HG02973 (cell line): ENCODE measurements around the gene DCAF5.
"Not testable (repeated sequence)": the region's sequence is repeated elsewhere in the genome, so short reads cannot be mapped to it uniquely, and the experiment has no call there.

Source experiments
- ATAC-seq: cut with Tn5 transposase; IDR thresholded peaks from one replicate; pipeline ENCODE4 v1.9.1; 2021; ENCODE audit warnings: moderate library complexity; ENCODE audit not compliant: unreplicated experiment

Gene DCAF5

GRCh38 chr14:69097974-69098373 lies 54.9 kb downstream of the DCAF5 start:
- no peak for ATAC-seq

- no peak for ATAC-seq
Measured at GRCh38 chr14:69096781-69097475, 56.0 kb downstream of the DCAF5 start.

DNA sequence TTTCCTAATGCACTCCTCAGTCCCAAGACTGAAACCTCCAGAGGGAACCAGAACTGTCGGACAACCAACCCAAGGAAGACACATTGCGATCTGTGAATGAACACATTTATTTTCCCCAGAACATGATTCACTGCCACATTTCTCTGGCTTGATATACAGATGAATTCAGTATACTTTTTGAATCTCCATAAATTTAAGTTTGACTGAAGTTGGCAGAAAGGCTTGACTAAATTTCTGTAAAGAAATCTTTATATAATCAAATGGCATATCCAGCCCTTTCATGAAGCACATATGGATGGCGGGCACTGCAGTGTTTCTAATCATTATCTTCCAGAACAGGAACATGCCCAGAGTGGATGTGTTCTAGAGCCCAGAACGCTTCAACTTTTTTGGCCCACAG lies 56.7 kb downstream of the DCAF5 start:
- ATAC-seq = no peak

DNA sequence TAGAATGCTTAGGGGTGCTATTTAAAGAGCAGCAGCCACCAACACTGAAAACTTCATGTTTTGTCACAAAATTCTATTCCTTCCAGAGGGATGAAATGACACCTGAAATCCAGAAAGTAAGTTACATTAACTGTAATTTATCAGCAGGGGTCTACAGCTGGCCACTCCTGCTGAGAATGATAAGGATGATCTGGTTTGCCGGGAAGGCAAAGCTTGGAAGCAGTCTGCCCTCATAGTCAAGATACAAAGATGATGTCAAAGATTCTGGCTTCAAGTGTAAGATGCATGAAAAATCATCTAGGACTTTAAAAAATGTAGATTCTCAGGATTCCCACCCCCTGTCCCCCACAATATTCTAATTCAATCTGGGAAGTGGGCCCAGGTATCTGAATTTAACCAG lies 58.4 kb downstream of the DCAF5 start:
- ATAC-seq = no peak

GRCh38 chr14:69093631-69094421 lies 59.1 kb downstream of the DCAF5 start:
- no peak for ATAC-seq

- no peak for ATAC-seq
Measured at GRCh38 chr14:69092840-69093422, 60.0 kb downstream of the DCAF5 start.

GRCh38 chr14:69091695-69092094 lies 61.2 kb downstream of the DCAF5 start:
- no peak for ATAC-seq

- no peak for ATAC-seq
Measured at GRCh38 chr14:69091006-69091405, 61.9 kb downstream of the DCAF5 start.

DNA sequence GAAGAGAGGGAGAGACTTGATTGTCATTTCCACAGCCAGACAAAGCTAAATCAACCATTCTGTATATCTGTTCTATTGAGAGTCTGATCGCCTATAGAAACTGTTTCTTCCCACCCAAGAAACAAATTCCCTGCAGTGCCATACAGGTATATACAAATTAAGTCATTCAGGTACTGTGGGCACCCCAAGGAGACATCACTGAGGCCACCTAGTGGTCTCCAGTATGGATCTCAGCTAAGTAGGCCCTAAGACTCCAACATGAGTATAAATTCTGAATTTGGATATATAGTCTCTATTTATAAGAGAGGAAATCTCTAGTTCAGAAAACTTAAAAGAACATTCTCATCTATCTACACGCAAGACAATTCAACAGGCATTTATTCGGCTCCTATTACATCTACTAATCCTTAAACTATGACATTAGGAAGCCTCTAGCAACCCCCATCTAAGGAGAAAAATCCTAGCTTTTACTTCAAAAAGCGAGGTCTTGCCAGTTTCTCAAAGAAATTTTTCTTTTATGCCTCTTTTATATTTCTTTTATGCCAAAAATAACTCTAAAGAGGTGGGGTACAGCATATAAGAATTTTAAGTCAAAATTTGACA lies 62.6 kb downstream of the DCAF5 start:
- ATAC-seq = no peak

DNA sequence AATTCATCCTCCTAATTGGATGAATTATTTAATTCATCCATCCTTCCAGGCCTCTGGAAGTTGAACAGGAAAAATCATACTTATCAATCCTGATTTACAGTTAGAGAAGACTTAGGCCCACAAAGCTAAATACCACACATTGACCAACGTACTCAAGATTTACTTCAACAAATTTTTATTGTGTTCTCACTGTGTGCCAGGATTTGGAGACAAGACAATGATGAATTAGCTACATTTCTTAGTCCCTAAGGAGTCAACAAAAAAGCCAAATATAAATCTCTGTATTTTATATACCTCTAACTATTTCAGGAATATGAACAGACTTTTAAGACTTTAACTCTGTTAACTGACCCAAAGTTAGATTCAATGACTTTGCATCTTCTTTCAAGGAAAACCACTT lies 63.9 kb downstream of the DCAF5 start:
- no peak for ATAC-seq

DNA sequence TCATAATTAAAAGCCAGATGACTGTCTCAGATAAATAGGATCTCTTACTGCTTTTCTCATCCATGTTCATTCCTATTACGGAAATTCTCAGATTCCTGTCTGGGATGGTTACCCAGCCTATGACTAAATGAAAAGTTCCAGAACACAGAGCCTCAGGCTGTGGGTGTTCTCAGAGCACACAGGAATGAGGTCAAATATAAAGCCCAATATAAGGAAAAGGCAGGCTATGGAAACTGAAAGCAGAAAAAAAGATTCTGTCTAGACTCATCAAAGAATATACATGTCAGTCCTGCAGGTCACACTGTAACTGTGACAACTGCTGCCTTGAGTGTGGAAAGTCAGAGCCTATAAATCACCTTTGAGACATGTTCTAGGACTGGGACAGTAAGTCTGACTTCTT lies 64.3 kb downstream of the DCAF5 start:
- no peak for ATAC-seq

- ATAC-seq = no peak
Measured at GRCh38 chr14:69087061-69087461, 65.9 kb downstream of the DCAF5 start.

- no peak for ATAC-seq
Measured at GRCh38 chr14:69086537-69086936, 66.4 kb downstream of the DCAF5 start.

GRCh38 chr14:69084023-69084422 lies 68.9 kb downstream of the DCAF5 start:
- no peak for ATAC-seq

GRCh38 chr14:69083181-69083580 lies 69.7 kb downstream of the DCAF5 start:
- no peak for ATAC-seq

- ATAC-seq = no peak
Measured at GRCh38 chr14:69081271-69081670, 71.6 kb downstream of the DCAF5 start.

DNA sequence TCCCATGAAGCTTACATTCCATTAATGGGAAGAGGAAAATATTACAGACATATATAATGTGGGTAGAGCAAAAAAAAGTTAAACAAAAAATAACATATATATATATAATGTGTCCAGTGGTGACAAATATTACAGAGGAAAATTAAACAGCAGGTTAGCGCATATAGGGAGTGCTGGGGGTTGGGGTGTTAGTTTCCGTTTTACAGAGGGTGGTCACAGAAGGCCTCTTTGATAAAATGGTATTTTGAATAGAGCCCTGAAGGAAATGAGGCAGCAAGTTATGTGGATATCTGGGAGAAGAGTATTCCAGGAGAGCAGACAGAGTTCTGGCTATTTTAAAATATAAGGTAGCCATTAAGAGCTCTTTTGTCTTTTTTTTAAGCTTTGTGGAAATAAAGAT lies 73.2 kb downstream of the DCAF5 start:
- no peak for ATAC-seq

- no peak for ATAC-seq
Measured at GRCh38 chr14:69079188-69079742, 73.7 kb downstream of the DCAF5 start.

- ATAC-seq = no peak
Measured at GRCh38 chr14:69077841-69078240, 75.1 kb downstream of the DCAF5 start.

GRCh38 chr14:69077185-69077584 lies 75.7 kb downstream of the DCAF5 start:
- ATAC-seq = not testable (repeated sequence)

GRCh38 chr14:69076341-69076740 lies 76.6 kb downstream of the DCAF5 start:
- ATAC-seq = no peak
